ES-I3 (cell line): ENCODE results near the gene ACTL6B.
"Not testable (repeated sequence)": the region's sequence is repeated elsewhere in the genome, so short reads cannot be mapped to it uniquely, and the experiment has no call there.

Experiments
- H3K36me3 ChIP-seq: 2 replicates; pipeline ENCODE4 v1.6.1; 2013; ENCODE audit warnings: mild to moderate bottlenecking, low read length, control low read depth, moderate library complexity; ENCODE audit not compliant: insufficient read depth
- H3K4me1 ChIP-seq: 2 replicates; pipeline ENCODE4 v1.6.1; 2013; ENCODE audit warnings: mild to moderate bottlenecking, control low read depth, low read length; ENCODE audit not compliant: insufficient read depth
- H3K9ac ChIP-seq: 2 replicates; pipeline ENCODE4 v1.6.1; 2013; ENCODE audit warnings: low read depth, mild to moderate bottlenecking, low read length, moderate library complexity
- H3K9me3 ChIP-seq: 2 replicates; pipeline ENCODE4 v1.6.1; 2013; ENCODE audit warnings: mild to moderate bottlenecking, low read length, moderate library complexity; ENCODE audit not compliant: control insufficient read depth, insufficient read depth

Gene ACTL6B

DNA sequence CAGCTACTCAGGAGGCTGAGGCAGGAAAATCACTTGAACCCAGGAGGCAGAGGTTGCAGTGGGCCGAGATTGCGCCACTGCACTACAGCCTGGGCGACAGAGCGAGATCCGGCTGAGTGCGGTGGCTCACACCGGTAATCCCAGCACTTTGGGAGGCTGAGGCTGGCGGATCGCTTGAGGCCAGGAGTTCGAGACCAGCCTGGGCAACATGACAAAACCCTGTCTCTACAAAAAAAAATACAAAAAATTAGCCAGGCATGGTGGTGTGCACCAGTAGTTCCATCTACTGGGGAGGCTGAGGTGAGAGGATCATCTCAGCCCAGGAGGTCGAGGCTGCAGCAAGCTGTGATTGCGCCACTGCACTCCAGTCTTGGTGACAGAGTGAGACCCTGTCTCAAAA is 12.9 kb upstream of the ACTL6B start:
- H3K9me3 ChIP-seq, H3K9ac ChIP-seq, H3K4me1 ChIP-seq, H3K36me3 ChIP-seq: not testable (repeated sequence)

DNA sequence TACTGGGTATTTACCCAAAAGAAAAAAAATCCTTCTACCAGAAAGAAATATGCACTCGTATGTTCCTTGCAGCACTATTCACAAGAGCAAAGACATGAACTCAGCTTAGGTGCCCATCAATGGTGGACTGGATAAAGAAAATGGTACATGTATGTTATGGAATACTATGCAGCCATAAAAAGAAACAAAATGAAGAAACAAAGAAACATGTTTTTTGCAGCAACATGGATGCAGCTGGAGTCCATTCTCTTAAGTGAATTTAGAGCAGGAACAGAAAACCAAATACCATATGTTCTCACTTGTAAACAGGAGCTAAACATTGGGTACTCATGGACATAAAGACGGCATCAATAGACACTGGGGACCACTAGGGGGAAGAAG is 11.8 kb upstream of the ACTL6B start:
- H3K36me3 ChIP-seq, result no peaks in the 10 kb centered on the region

DNA sequence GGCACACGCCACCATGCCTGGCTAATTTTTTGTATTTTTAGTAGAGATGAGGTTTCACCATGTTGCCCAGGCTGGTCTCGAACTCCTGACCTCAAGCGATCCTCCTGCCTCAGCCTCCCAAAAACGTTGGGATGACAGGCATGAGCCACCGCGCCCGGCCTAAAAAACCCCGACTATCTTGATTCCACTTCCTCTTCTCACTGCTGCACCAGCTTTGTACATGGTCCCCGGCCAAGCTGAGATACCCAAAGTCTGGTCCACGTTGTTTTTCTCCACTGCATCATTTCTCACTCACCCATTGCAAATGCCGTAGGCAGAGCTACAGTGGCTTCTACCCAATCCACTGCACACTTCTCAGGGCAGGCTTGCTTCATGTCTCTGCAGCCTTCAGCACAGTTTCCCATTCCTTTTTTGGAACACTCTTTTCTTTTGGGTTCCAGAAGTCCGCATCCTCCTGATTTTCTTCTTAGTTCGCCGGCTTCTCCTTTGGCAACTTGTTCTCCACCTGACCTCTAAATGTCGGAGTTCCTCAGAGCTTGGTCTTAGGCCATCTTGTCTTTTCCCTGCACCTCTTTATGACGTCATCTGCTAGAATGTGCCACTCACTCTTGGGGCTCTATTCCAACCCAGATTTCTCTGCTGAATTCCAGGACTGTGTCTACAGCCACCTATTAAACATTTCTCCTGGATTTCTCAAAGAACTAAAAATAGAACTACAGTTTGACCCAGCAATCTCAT is 11.3 kb upstream of the ACTL6B start:
- Histone ChIP-seq H3K4me1 (0 out of 2 replicates have a peak, but pooled peaks cover 5% of the 10 kb centered on the region), H3K36me3 (no peaks in the 10 kb centered on the region), H3K9me3 (no peaks in the 10 kb centered on the region), H3K9ac (no peak overlapping the region)

More for the DNA sequence above, 11.8 kb upstream of the ACTL6B start:
- Histone ChIP-seq H3K4me1 (0 out of 2 replicates have a peak, but pooled peaks cover 3% of the 10 kb centered on the region), H3K9ac (no peak overlapping the region), H3K9me3 (no peaks in the 10 kb centered on the region)

DNA sequence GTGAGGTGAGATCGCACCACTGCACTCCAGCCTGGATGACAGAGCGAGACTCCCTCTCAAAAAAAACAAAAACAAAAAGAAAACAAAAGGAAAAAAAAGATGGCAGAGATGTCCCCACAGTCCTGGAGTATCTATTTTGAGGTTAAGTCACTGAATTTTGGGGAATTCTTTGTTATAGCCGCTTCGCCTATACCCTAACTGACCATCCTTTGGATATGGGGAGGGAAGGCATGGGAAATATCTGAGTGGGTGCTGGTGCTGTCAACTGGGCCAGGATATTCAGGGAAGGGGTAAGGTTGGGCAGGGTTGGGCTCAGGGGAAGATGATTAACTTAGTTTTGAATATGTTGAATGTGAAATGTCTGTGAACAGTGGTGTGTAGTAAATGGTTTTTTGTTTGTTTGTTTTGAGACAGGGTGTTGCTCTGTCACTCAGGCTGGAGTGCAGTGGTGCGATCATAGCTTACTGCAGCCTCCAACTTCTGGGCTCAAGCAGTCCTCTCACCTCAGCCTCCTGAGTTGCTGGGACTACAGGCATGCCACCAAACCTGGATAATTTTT is 9.0 kb upstream of the ACTL6B start:
- Histone ChIP-seq H3K9ac (no peak overlapping the region), H3K9me3 (no peaks in the 10 kb centered on the region), H3K4me1 (0 out of 2 replicates have a peak, but pooled peaks cover 5% of the 10 kb centered on the region), H3K36me3 (no peaks in the 10 kb centered on the region)

DNA sequence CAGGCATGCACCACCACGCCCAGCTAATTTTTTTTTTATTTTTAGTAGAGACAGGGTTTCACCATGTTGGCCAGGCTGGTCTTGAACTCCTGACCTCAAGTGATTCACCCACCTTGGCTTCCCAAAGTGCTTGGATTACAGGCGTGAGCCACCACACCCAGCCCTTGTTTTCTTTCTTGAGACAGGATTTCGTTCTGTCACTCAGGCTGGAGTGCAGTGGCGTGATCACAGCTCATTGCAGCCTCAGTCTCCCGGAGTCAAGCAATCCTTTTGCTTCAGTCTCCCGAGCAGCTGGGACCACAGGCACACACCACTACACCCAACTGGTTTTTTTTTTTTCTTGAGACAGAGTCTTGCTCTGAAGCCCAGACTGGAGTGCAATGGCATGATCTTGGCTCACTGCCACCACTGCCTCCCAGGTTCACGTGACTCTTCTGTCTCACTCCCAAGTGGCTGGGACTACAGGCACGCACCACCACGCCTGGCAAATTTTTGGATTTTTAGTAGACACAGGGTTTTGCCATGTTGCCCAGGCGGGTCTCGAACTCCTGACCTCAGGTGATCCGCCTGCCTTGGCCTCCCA is 6.0 kb upstream of the ACTL6B start:
- H3K36me3 ChIP-seq, H3K4me1 ChIP-seq, H3K9ac ChIP-seq, H3K9me3 ChIP-seq: not testable (repeated sequence)

DNA sequence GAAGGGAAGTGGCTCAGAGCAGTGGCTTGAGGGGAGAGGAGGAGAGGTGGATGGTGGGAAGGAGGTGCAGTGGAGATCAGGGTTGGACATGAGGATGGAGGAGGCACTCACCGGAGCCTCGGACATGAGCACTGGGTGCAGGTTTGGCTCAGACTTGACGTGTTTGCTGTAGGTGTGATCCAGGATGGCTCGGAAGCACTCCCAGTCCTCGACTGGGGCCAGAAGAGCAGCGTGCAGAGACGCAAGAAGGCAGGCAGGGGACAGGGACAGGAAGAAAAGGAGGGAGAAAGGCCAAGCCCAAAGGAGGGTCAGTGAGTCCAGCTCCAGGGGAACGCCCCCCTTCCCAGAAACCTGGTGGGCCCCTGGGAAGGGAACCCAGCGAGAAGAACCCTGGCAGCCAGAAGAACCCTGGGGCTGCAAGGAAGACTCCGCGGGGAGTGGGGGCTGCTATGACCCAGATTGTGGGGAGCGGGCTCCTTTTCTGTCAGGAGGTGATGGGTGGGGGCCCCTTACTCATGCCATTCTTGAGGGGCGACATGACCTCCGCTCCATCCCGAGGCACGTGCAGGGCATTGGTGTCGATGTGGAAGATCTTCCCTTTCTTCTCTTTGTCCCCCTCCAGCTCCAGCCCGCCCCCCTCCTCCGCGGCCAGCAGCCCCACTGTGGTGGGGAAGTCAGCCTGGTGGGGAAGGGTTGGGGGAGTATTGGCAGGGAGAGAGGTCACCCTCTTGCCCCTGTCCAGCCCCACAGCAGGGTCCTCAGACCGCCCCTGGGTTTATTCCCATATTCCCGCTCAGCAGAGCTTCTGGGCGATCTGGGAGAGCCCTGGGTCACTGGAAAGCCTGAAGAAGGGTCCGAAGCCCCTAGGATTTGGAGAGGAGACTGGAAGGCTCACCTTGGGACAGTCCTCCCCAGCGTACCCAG is 1.1 kb downstream of the ACTL6B start:
- Histone ChIP-seq H3K9me3 (no peaks in the 10 kb centered on the region), H3K36me3 (no peaks in the 10 kb centered on the region; the same call in 1 of the 2 replicates), H3K9ac (no peak overlapping the region; the same call in 1 of the 2 replicates), H3K4me1 (no peaks in the 10 kb centered on the region)

DNA sequence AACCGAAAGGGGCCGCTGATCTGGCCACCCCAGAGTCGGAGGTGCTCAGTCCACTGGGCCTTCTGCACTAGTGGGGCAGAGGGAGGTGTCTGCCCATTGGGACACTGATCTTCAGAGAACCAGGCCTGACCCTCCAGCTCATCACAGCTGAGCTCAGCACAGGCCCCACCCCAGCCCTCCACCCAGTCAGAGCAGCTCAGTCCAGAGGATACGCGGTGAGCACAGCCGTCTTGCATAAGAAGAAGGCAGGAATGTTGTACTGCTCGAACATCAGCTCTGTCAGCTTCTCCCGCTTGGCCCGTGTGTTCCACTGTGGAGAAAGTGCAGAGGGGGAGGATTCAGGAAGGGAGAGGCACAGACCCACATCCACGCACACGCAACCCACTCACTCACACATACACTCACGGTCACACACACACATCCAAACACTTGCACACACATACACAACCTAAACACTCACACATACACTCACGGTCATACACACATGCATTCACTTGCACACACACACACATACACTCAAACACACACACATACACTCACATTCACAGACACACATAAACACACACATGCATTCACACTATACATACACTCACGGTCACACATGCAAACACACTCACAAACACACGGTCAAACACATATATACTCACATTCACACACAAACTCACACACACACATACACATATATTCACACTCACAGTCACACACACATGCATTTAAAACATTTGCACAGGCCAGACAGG is 6.3 kb downstream of the ACTL6B start:
- no peaks in the 10 kb centered on the region for H3K36me3 ChIP-seq
- no peak overlapping the region for H3K9ac ChIP-seq
- H3K4me1 ChIP-seq, result peaks cover 5% of the 10 kb centered on the region; the same call in 1 of the 2 replicates
- no peaks in the 10 kb centered on the region for H3K9me3 ChIP-seq

DNA sequence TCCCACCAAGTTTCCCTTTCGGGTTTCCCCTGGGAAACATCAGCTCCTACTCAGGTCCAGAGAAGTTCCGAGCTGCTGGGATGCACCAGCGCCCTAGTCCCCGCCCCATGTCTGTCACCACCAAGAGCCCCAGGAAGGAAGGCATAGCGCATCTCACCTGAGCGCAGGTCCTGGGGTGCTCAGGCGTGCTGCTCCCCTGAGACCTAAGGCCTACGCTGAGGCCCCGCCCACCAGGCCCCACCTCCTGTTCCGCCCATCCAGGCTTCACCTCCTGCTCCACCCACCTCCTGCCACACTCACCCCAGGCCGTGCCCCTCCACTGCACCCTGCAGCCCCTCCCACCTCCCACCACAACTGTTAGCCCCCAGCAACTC is 13.7 kb downstream of the ACTL6B start:
- no peak overlapping the region for H3K9ac ChIP-seq
- H3K36me3 ChIP-seq, result no peaks in the 10 kb centered on the region
- H3K4me1 ChIP-seq, result peaks cover 20% of the 10 kb centered on the region; the same call in 1 of the 2 replicates
- H3K9me3 ChIP-seq, result no peaks in the 10 kb centered on the region

DNA sequence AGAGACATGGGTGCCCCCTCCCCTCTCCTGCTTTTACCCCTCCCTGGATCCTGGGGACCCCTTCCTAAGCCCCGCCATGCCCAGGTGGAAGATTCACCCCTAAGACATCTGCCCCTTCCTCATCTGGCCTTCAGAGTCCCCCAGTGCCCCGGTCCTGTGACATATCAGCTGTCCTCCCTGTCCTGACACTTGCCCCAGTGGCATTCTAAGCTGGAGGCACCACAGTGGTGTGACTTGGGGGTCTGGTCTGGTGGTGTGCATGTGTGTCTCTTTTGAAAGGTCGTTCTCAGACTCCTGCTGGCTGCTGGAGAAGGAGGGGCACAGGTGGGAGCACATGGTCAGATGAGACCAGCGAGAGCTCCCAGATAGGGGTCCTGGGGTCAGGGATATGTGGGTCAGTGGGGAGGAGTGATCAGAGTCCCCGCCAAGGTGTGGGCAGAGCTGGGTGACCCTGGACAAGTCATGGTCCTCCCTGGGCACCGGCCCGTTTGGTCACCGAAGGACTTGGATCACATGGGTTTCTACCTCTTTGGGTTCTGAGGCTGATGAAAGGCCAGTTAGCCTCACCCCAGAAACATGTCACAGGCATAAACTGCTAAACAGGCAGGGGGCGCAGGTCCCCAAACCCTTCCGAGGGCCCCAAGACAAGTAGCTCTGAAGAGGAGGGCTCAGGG is 14.3 kb downstream of the ACTL6B start:
- Histone ChIP-seq H3K36me3 (no peaks in the 10 kb centered on the region), H3K9ac (no peak overlapping the region), H3K9me3 (no peaks in the 10 kb centered on the region), H3K4me1 (peaks cover 18% of the 10 kb centered on the region; the same call in 1 of the 2 replicates)

DNA sequence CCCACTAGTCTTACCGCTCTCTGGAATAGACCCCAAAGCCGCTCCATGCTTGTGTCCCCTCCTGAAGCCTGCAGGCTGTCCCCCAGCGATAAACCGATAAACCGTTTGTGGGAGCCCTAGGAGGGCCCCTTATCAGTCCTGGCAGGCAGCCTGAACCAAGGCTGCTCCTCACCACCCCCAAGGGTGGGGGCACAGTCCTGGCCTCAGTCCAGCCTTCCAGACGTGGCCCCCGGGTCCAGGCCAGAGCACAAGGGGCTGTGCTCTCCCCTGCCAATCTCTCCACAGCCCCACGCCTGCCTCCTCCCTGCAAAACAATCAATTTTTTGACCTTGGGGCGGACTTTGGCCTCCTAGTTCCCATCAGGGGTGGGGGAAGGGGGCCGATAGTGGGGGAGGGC is 14.8 kb downstream of the ACTL6B start, which contains the start of gene TFR2:
Gene TFR2 (minus strand): TSS at position 90 of the 397 bp plus-strand sequence. CDS start 43 bp downstream, at position 47.
- peaks cover 18% of the 10 kb centered on the region; the same call in 1 of the 2 replicates for H3K4me1 ChIP-seq
- H3K9ac ChIP-seq, result no peak within 1 kb of the TSS
- no peaks in the 10 kb centered on the region for H3K9me3 ChIP-seq
- H3K36me3 ChIP-seq, result no peaks in the 10 kb centered on the region

DNA sequence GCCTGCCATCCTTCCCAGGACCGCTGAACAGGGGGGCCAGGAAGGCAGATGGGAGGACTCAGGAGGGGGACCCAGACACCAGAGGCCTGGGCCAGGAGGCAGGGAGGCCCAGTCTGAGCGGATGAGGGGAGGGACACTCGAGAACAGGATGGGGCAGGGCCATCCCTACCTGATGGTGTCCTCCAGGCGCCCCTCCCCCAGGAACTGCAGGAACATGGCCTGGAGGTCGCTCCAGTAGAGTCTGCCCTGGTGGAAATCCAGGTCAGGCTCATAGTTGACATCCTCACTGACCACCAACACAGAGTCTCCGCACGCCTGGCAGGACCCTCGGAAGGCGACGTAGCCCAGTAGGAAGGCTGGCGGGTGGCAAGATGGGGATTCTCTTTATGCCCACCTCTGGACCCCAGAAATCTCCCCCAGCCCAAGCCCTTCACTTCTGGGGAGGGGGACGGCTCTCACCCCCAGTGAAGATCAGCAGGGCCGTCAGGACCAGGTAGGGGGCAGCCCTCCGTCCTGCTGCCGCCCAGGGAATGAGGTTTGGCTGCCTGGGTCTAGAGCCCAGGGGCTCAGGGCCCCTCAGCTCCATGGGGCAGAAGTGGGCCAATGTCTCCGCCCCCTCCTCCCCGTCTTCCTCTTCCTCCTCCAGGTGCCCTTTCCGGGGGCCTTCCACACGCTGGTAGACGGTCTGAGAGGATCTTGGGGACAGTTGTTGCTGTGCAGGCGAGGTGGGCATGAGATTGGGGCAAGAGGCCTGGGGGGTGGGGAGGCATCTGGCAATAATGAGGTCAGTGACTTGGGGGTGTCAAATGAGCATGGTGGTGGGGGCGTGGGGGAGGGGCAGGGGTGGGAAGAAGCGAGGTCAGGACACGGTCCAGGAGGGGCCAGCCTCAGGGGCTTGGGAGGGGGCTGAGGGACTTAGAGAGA is 15.5 kb downstream of the ACTL6B start:
- Histone ChIP-seq H3K9ac (no peak overlapping the region), H3K9me3 (no peaks in the 10 kb centered on the region), H3K4me1 (peaks cover 18% of the 10 kb centered on the region; the same call in 1 of the 2 replicates), H3K36me3 (no peaks in the 10 kb centered on the region)

DNA sequence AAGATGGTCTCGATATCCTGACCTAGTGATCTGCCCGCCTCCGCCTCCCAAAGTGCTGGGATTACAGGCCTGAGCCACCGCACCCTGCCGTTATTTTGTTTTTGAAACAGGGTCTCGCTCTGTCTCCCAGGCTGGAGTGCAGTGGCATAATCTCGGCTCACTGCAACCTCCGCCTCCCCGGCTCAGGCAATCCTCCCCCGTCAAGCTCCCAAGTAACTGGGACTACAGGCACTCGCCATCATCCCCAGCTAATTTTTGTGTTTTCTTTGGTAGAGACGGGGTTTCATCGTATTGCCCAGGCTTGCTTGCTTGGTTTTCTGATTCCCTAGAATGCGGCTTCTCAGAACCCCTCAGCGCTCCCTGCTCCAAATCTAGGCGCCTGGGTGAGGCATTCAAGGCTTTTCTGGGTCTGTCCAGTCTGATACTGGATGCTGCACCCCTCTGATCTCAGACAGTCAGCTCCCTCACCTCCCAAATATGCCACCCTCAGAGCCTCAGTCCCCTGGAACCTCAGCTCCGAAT is 16.2 kb downstream of the ACTL6B start:
- Histone ChIP-seq H3K36me3 (no peaks in the 10 kb centered on the region), H3K9ac (no peak overlapping the region), H3K9me3 (no peaks in the 10 kb centered on the region), H3K4me1 (peaks cover 18% of the 10 kb centered on the region; the same call in 1 of the 2 replicates)
